ENCODE results near the gene BABAM2.

DNA sequence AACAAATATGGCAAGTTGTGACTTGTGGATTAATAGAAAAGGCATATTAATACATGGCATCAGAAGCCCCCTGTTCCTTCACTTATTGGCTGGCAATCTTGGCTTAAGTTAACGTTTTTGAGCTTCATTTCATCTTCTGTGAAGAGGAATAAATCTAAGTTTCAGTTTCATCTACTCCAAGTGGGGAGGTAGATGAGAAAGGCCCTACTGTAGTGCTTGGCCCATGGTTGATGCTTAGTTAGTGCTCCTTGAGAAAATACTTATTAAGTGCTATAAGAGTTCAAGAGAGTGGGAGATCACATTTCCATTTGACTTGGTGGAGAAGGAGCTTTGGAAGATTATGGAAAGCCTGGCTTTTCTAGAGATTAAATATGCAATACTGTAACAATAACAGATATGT is 244.3 kb downstream of the BABAM2 start:
- TF ChIP-seq CTCF (IDR thresholded peaks at IDR 0.05) = no peak
- TF ChIP-seq EZH2 (IDR thresholded peaks at IDR 0.05) = no peak

Data from neural progenitor cell (in vitro differentiated cells).